Measurements from ENCODE around the gene PEF1. TPM values are rescaled to one million over a fixed set of nuclear protein-coding genes. Genes with fewer than 3 reads are reported as not detected.

The PEF1 gene
- total RNA-seq, 4 donors from 2014 or later: 97.9 to 117 (median 103) TPM

DNA sequence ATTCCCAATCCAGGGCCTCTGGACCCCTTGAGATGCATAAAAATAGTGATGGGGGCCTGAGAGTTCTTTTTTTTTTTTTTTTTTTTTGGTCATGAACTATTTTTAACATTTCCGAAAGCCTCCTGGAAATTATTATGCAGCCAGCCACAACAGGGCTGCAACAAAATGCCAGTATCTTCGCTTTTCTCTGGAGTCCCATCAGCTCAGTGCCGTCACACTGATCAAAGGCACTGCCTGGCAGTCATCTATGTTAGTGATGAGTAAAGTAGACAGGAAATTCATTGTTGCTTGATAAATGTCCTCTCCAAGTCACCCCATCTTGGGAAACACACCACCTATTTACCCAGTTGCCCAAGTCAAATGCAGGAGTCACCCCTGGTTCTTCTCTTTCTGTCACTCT lies 15.2 kb upstream of the PEF1 start:
- no peak for DNase-seq (ENCODE audit: low spot score in 2 of 2)
- Histone ChIP-seq H3K36me3 (peaks cover 50% of the 10 kb centered on the region), H3K27ac (no peak overlapping the region), H3K9me3 (no peaks in the 10 kb centered on the region), H3K27me3 (no peaks in the 10 kb centered on the region), H3K4me3 (no peak overlapping the region), H3K4me1 (peaks cover 15% of the 10 kb centered on the region)
- TF ChIP-seq EP300 (IDR thresholded peaks at IDR 0.05) (no peak), POLR2AphosphoS5 (IDR thresholded peaks at IDR 0.05) (no peak)
- TF ChIP-seq, protein P1, sequence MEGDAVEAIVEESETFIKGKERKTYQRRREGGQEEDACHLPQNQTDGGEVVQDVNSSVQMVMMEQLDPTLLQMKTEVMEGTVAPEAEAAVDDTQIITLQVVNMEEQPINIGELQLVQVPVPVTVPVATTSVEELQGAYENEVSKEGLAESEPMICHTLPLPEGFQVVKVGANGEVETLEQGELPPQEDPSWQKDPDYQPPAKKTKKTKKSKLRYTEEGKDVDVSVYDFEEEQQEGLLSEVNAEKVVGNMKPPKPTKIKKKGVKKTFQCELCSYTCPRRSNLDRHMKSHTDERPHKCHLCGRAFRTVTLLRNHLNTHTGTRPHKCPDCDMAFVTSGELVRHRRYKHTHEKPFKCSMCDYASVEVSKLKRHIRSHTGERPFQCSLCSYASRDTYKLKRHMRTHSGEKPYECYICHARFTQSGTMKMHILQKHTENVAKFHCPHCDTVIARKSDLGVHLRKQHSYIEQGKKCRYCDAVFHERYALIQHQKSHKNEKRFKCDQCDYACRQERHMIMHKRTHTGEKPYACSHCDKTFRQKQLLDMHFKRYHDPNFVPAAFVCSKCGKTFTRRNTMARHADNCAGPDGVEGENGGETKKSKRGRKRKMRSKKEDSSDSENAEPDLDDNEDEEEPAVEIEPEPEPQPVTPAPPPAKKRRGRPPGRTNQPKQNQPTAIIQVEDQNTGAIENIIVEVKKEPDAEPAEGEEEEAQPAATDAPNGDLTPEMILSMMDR (IDR thresholded peaks at IDR 0.05): no peak
- WGBS: 84% methylated on average over 3 of the region's 3 CpGs

DNA sequence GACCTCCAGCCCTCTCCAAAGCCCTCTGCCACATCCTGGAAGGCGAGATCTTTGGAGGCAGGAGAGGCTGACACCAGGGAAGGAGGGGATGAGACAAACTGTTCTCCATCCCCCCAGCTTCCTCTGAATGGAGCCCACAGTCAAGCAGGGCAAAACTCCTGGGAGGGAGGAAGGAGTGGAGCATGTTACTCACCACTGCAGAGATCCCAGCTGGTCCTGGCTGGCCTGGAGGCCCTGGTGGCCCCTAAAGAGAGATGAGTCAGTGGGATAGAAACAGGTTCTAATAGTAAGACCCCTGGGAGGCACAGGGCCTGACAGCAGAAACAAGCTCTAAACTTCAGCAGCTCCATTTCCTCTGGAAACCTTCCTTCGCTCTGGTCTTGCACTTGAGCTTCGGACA lies 14.0 kb upstream of the PEF1 start:
- TF ChIP-seq EP300 (IDR thresholded peaks at IDR 0.05) (no peak), POLR2A (IDR thresholded peaks at IDR 0.05) (no peak), POLR2AphosphoS5 (IDR thresholded peaks at IDR 0.05) (no peak)
- TF ChIP-seq, protein P1 (IDR thresholded peaks at IDR 0.05): no peak
- H3K4me1 ChIP-seq: peaks cover 15% of the 10 kb centered on the region
- no peak overlapping the region for H3K27ac ChIP-seq
- no peaks in the 10 kb centered on the region for H3K27me3 ChIP-seq
- H3K36me3 ChIP-seq: peaks cover 55% of the 10 kb centered on the region
- no peak for DNase-seq (ENCODE audit: low spot score in 2 of 2)
- H3K9me3 ChIP-seq: no peaks in the 10 kb centered on the region
- H3K4me3 ChIP-seq: no peak overlapping the region
- WGBS: 75% methylated on average over 1 of the region's 3 CpGs

DNA sequence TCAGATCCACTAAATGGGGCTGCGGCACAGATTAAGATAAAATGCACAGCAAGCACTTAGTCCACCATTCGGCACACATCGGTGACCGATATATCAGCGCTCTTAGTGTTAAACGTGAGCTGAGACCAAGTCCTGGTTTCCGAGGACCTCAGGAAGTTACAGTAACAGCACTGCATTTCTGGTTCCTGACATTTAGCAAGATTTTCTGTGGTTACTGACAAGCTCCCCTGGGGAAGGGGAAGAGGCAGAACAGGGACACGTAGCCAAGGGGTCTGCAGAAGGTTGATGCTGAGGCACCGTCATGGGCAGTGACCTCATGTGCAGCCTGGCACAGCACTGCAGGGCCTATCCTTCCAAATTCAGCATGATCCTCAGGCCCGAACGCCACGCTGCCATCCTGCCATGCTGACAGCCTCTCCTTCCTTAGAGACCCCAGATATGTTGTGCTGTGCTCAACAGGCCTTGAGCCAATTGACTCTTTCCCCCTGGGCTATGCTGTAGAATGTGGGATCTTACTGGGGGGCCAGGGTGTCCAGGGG lies 13.4 kb upstream of the PEF1 start:
- Histone ChIP-seq H3K4me3 (no peak overlapping the region), H3K9me3 (no peaks in the 10 kb centered on the region), H3K27ac (no peak overlapping the region), H3K27me3 (no peaks in the 10 kb centered on the region), H3K36me3 (peaks cover 56% of the 10 kb centered on the region), H3K4me1 (peaks cover 15% of the 10 kb centered on the region)
- TF ChIP-seq EP300 (IDR thresholded peaks at IDR 0.05) (no peak), POLR2A (IDR thresholded peaks at IDR 0.05) (no peak), POLR2AphosphoS5 (IDR thresholded peaks at IDR 0.05) (no peak)
- TF ChIP-seq, protein P1 (IDR thresholded peaks at IDR 0.05): no peak
- 85% methylated on average over 7 of the region's 12 CpGs for WGBS
- DNase-seq (ENCODE audit: low spot score in 2 of 2): no peak

DNA sequence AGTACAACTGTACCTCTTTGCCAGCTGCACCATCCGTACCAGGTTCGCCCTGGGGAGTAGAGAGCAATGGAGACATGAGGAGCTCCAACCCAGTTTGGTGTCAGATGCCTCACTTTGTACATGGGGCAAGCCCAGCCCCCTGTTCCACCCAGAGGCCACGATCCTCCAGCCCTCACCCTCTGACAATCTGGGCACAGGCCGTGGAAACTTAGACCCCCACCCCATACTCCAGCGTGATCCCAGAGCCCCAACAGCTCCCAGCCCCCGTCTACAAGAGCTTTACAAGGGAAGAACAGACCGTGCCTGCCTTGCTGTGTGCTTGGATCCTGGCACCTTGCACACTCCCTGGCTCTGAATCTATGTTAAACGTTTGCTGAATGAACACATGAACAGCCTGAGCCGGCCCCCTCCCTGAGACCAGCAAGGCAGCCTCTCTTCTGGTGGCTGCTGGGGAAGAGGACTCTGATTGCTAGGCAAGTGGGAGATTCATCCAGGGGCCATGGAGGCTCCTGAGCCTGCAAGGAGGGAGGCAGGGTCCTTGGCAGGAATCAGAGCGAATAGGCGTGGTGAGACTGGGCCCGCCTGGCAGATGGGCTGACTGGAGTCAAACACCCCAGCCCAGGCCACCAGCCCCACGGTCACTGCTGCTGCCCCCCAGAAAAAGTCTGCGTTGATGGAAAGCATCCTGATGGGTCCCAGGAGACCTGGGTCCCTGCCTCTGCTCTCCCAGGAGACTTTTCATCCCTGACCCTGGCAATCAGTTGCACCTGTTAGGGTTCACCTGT lies 12.5 kb upstream of the PEF1 start:
- 85% methylated on average over 11 of the region's 14 CpGs for WGBS
- no peaks in the 10 kb centered on the region for H3K27me3 ChIP-seq
- H3K4me3 ChIP-seq: no peak overlapping the region
- TF ChIP-seq POLR2A (IDR thresholded peaks at IDR 0.05) (no peak), EP300 (IDR thresholded peaks at IDR 0.05) (no peak), POLR2AphosphoS5 (IDR thresholded peaks at IDR 0.05) (no peak)
- TF ChIP-seq, protein P1 (IDR thresholded peaks at IDR 0.05): no peak
- peaks cover 23% of the 10 kb centered on the region for H3K4me1 ChIP-seq
- no peak for DNase-seq (ENCODE audit: low spot score in 2 of 2)
- no peak overlapping the region for H3K27ac ChIP-seq
- peaks cover 54% of the 10 kb centered on the region for H3K36me3 ChIP-seq
- no peaks in the 10 kb centered on the region for H3K9me3 ChIP-seq

DNA sequence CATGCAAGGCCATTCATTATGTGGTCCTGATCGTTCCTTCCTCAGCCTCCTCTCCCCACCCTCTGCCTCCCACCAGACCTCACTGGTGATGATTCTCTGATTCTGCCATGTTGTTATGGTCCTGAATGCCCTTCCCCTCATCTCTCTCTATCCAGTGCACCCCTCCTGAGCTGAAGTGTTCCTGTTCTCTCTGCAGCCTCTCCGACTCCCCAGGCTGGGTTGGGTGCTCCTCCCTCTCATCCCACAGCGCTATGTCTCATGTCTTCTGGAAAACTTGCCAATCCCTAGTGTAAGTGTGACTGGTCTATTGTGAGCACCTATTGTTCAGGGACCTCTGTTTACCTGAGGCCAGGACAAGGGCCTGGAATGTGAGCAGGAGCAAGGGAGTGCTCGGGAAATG lies 11.1 kb upstream of the PEF1 start:
- 64% methylated on average over 4 of the region's 4 CpGs for WGBS
- no peak for DNase-seq (ENCODE audit: low spot score in 2 of 2)
- Histone ChIP-seq H3K4me3 (no peak overlapping the region), H3K27me3 (no peaks in the 10 kb centered on the region), H3K36me3 (peaks cover 45% of the 10 kb centered on the region), H3K27ac (no peak overlapping the region), H3K4me1 (peaks cover 30% of the 10 kb centered on the region), H3K9me3 (no peaks in the 10 kb centered on the region)
- TF ChIP-seq, protein P1 (IDR thresholded peaks at IDR 0.05): no peak
- TF ChIP-seq POLR2A (IDR thresholded peaks at IDR 0.05): no peak
- no peak for TF ChIP-seq EP300 (IDR thresholded peaks at IDR 0.05)
- TF ChIP-seq POLR2AphosphoS5 (IDR thresholded peaks at IDR 0.05): no peak

Measured in suprapubic skin (tissue), 4 donors.